Skeletal muscle cell (primary cell): ENCODE results near the gene RAB37.

Experiments
- DNase-seq: peaks from one replicate; pipeline ENCODE4 v3.0.0-alpha.2; 2010; ENCODE audit warnings: low read depth
- H3K4me3 ChIP-seq: 2 replicates; pipeline ENCODE4 v1.5.1; 2011; ENCODE audit warnings: low read depth, mild to moderate bottlenecking, control low read depth, low read length, moderate library complexity

Gene RAB37

GRCh38 chr17:74723891-74724290 lies 13.2 kb upstream of the RAB37 start:
- DNase-seq = no peak
- no peak overlapping the region for H3K4me3 ChIP-seq

DNA sequence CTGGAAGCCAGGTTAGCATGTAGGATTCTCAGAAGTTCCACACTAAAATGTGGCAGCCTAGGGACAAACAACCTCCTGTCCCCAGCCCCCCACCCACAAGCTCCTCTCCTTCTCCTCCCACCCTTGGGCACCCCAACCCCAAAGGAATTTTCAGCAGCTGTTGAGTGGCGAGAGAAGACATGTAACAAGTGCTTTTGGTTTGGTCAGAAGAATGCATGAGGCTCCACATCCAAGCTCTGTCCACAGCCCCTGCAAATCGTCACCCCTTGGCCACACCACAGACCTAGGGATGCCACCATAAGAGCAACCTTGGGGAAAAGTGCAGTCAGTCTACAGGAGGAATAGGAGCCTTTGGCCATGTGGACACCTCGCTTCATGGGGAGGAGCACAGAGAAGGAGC lies 11.9 kb upstream of the RAB37 start:
- H3K4me3 ChIP-seq = no peak overlapping the region

GRCh38 chr17:74728033-74728701 lies 8.9 kb upstream of the RAB37 start:
- no peak for DNase-seq
- H3K4me3 ChIP-seq = no peak overlapping the region

More for the DNA sequence above, 11.9 kb upstream of the RAB37 start:
- no peak for DNase-seq

- DNase-seq = no peak
- H3K4me3 ChIP-seq = no peak overlapping the region
Observed at GRCh38 chr17:74728702-74729075, 8.4 kb upstream of the RAB37 start.

GRCh38 chr17:74729368-74729767 lies 7.7 kb upstream of the RAB37 start:
- H3K4me3 ChIP-seq = no peak overlapping the region
- no peak for DNase-seq

DNA sequence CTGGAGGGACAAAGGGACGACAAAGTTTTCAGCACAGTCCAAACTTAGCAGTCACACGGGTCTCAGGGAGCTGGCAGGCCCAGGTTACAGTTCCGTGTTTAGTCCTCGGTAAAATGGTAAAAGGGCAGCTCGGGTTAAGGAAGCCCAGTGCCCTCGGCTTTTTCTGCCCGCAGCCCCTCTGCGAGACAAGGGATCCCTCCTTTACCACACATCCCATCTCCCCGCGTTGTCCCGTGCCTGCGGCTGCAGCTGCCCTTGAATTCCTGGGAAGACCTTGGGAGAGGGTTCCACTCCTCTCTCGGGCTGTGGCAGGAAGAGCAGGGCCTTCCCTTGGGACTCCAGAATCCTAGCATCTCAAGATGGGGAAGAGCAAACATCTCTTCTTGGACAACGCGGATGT lies 7.2 kb upstream of the RAB37 start:
- DNase-seq = no peak
- no peak overlapping the region for H3K4me3 ChIP-seq

GRCh38 chr17:74730491-74731346 lies 6.3 kb upstream of the RAB37 start:
- DNase-seq = no peak
- H3K4me3 ChIP-seq = no peak overlapping the region

GRCh38 chr17:74731347-74731605 lies 5.8 kb upstream of the RAB37 start:
- H3K4me3 ChIP-seq = no peak overlapping the region
- DNase-seq = no peak

GRCh38 chr17:74732042-74732867 lies 4.8 kb upstream of the RAB37 start:
- DNase-seq = no peak
- H3K4me3 ChIP-seq = no peak overlapping the region

DNA sequence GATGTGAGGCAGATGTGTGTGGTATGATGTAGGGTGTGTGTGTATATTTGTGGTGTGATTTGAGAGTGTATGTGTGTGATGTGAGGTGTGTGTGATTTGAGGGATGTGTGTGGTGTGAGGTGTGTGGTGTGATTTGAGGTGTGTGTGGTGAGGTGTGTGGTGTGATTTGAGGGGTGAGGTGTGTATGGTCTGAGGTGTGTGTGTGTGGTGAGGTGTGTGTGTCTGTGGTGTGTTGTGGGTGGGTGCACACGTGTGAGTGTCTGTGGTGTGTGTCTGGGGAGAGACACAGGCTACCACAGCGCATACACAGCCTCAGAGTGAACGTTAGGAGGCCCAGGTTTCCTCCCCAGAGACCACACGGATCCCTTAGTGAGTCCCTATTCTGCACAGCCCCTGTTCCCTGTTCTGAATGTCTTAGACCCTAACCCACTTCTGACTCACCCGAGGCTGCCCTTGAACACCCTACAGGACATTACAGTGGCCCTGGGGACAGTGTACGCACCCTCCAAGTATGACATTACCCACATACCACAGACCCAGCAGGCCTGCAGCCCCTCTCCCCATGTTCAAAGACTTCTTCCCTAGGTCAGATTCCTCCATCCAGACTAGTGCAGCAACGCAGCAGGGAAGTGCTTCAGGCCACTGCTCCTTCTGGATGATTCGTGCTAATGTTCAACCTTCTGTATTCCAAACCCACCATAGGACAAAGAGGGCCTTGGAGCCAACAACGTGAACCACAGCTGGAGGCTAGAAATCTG lies 3.5 kb upstream of the RAB37 start:
- no peak for DNase-seq
- H3K4me3 ChIP-seq = no peak overlapping the region

GRCh38 chr17:74734256-74734655 lies 2.8 kb upstream of the RAB37 start:
- no peak overlapping the region for H3K4me3 ChIP-seq
- DNase-seq = no peak

GRCh38 chr17:74737299-74738050 lies 419 bp downstream of the RAB37 start:
- no peak for DNase-seq
- H3K4me3 ChIP-seq = no peak overlapping the region

DNA sequence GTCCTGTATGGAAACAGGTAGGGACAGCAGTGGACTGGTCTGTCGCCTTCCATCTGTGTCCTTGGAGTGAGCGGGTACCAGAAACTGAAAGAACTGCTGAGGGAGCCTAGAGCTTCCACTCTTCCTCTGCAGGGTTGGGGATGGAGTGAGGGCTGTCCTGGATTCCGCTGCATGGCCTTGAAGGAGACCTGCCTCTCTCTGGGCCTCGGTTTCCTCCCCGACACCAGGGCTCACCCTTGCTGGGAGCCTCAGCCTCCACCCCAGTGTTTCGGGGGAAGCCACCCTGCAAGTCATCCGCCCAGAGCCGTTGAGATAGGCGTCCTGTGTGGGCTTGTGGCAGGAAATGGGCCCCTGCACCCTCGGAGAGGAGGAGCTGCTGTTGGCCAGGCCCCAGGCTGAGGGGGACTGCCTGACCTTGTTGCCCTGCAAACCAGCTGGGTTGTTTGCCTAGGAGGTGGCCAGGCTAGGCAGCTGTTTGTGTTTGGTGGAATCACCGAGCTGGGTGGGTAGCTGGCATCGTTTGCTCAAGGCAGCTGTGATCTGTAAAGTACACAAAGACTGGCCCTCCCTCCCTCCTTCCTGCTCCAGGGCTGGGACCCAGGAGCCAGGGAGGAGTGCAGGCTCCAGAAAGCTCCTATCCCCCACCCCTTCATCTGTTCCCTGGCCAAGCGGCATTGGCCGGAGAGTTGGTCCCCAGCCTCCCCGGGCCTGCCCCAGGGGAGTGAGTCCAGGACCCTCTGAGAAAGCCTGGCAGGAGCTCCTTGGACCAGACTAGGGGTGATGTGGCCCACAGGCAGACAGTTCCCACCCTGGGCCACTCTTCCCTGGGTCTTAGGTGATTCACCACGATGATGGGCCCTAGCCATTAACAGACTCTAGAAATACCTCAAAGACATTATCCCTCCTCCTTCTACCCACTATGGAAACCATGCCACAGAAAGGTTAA lies 1.3 kb downstream of the RAB37 start:
- no peak for DNase-seq

GRCh38 chr17:74739227-74739831 lies 2.3 kb downstream of the RAB37 start:
- no peak overlapping the region for H3K4me3 ChIP-seq
- no peak for DNase-seq

More for the DNA sequence above, 1.3 kb downstream of the RAB37 start:
- H3K4me3 ChIP-seq = no peak overlapping the region

- H3K4me3 ChIP-seq = no peak overlapping the region
- no peak for DNase-seq
Observed at GRCh38 chr17:74740173-74740572, 3.1 kb downstream of the RAB37 start.

- no peak for DNase-seq
- H3K4me3 ChIP-seq = no peak overlapping the region
Observed at GRCh38 chr17:74740641-74741387, 3.8 kb downstream of the RAB37 start.

DNA sequence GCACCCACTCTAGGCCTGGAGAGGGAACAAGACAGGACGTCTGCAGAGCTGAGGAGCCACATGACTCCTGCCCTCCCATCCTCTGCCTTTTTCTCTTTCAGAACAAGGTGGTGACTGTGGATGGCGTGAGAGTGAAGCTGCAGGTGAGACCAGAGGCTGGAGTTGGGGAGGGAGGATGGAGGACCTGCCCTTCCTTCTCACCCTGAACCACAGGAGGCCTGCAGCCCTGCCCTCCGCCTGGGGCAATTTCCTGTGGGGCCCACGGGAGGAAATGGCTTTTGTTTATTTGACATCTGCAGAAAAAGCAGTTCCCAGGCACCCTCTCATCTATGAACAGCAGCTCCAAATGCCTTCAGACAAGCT lies 5.1 kb downstream of the RAB37 start:
- no peak overlapping the region for H3K4me3 ChIP-seq
- DNase-seq = no peak
